ENCODE measurements around the gene IKBKE. TPM values are rescaled to one million over a fixed set of nuclear protein-coding genes. Genes with fewer than 3 reads are reported as not detected.

The IKBKE gene
- polyA plus RNA-seq, 1 donor (not counting 4 experiments of a cell fraction or from before 2014, with no cell fraction given) = 8.9 TPM

- Histone ChIP-seq H3K79me2 (ENCODE audit: control insufficient read depth, insufficient read depth, low read length) (no peaks in the 10 kb centered on the region), H3K4me3 (ENCODE audit: control insufficient read depth in 2 of 3, extremely low read depth in 1 of 3, insufficient read depth in 2 of 3, low read depth in 1 of 3, low read length in 3 of 3) (no peak overlapping the region), H3K9me3 (ENCODE audit: control insufficient read depth, low read depth, low read length) (no peaks in the 10 kb centered on the region), H3K27ac (ENCODE audit: control insufficient read depth, insufficient read depth, low read length) (no peak overlapping the region), H4K20me1 (ENCODE audit: control insufficient read depth, extremely low read depth, insufficient read depth, low read length) (no peaks in the 10 kb centered on the region), H3K27me3 (ENCODE audit: control insufficient read depth, extremely low read depth, insufficient read depth, low read length) (no peaks in the 10 kb centered on the region), H3K4me2 (ENCODE audit: control insufficient read depth, extremely low read depth, insufficient read depth, low read depth, low read length) (no peak overlapping the region), H3K9ac (ENCODE audit: control insufficient read depth, extremely low read depth, insufficient read depth, low read length) (no peak overlapping the region), H3K36me3 (ENCODE audit: control insufficient read depth in 2 of 2, extremely low read depth in 1 of 2, insufficient read depth in 2 of 2, low read length in 2 of 2) (peaks cover 1 to 3% of the 10 kb centered on the region in 2 experiments), H3K4me1 (ENCODE audit: control insufficient read depth, extremely low read depth, insufficient read depth, low read length) (peaks cover 3% of the 10 kb centered on the region), H3K9me1 (ENCODE audit: control insufficient read depth, extremely low read depth, insufficient read depth, low read length) (no peaks in the 10 kb centered on the region), H2AFZ (ENCODE audit: control insufficient read depth, low read length) (no peak overlapping the region)
- DNase-seq (ENCODE audit: low read depth, low spot score) (no peak), FAIRE-seq (no peak)
- TF ChIP-seq EZH2 (IDR thresholded peaks at IDR 0.05; ENCODE audit: low read length) (no peak), CTCF (optimal IDR thresholded peaks at IDR 0.05 in 1 of 3, IDR thresholded peaks at IDR 0.05 in 1 of 3, conservative IDR thresholded peaks at IDR 0.05 in 1 of 3; ENCODE audit: extremely low read depth in 1 of 3, insufficient read depth in 2 of 3, low read length in 3 of 3) (no peak)
- dilution Hi-C loops (cut with MboI; ENCODE audit: extremely low pct_ligation_motif_present, low sequenced_read_pairs) = no loop called here
Measured at GRCh38 chr1:206540044-206540780, 69.9 kb downstream of the IKBKE start.

- H4K20me1 ChIP-seq (ENCODE audit: control insufficient read depth, extremely low read depth, insufficient read depth, low read length) = no peaks in the 10 kb centered on the region
- H3K27me3 ChIP-seq (ENCODE audit: control insufficient read depth, extremely low read depth, insufficient read depth, low read length) = no peaks in the 10 kb centered on the region
- TF ChIP-seq EZH2 (IDR thresholded peaks at IDR 0.05; ENCODE audit: low read length) (no peak), CTCF (optimal IDR thresholded peaks at IDR 0.05 in 1 of 3, IDR thresholded peaks at IDR 0.05 in 1 of 3, conservative IDR thresholded peaks at IDR 0.05 in 1 of 3; ENCODE audit: extremely low read depth in 1 of 3, insufficient read depth in 2 of 3, low read length in 3 of 3) (no peak)
- DNase-seq (ENCODE audit: low read depth, low spot score) (no peak), FAIRE-seq (no peak)
- no peaks in the 10 kb centered on the region for H3K9me3 ChIP-seq (ENCODE audit: control insufficient read depth, low read depth, low read length)
- H3K9ac ChIP-seq (ENCODE audit: control insufficient read depth, extremely low read depth, insufficient read depth, low read length) = no peak overlapping the region
- dilution Hi-C loops (cut with MboI; ENCODE audit: extremely low pct_ligation_motif_present, low sequenced_read_pairs) = no loop called here
- H2AFZ ChIP-seq (ENCODE audit: control insufficient read depth, low read length) = no peak overlapping the region
- no peak overlapping the region for H3K4me2 ChIP-seq (ENCODE audit: control insufficient read depth, extremely low read depth, insufficient read depth, low read depth, low read length)
- no peaks in the 10 kb centered on the region for H3K9me1 ChIP-seq (ENCODE audit: control insufficient read depth, extremely low read depth, insufficient read depth, low read length)
- H3K36me3 ChIP-seq (ENCODE audit: control insufficient read depth in 2 of 2, extremely low read depth in 1 of 2, insufficient read depth in 2 of 2, low read length in 2 of 2) = peaks cover 1 to 3% of the 10 kb centered on the region in 2 experiments
- H3K27ac ChIP-seq (ENCODE audit: control insufficient read depth, insufficient read depth, low read length) = no peak overlapping the region
- no peaks in the 10 kb centered on the region for H3K79me2 ChIP-seq (ENCODE audit: control insufficient read depth, insufficient read depth, low read length)
- H3K4me1 ChIP-seq (ENCODE audit: control insufficient read depth, extremely low read depth, insufficient read depth, low read length) = no peaks in the 10 kb centered on the region
- H3K4me3 ChIP-seq (ENCODE audit: control insufficient read depth in 2 of 3, extremely low read depth in 1 of 3, insufficient read depth in 2 of 3, low read depth in 1 of 3, low read length in 3 of 3) = no peak overlapping the region
Measured at GRCh38 chr1:206541236-206541833, 71.1 kb downstream of the IKBKE start.

Measured in keratinocyte (primary cell).